Parathyroid adenoma (tissue), 2 donors: ENCODE measurements around the gene CCDC17.

Experiments
- H2AFZ ChIP-seq: fragments of 300-600 bp; sonication (generic); one replicate; pipeline ENCODE4 v1.7.0; 2017; ENCODE audit warnings: antibody characterized with exemption, mild to moderate bottlenecking
- H3K27ac ChIP-seq: fragments of 300-600 bp; sonication (generic); one replicate; pipeline ENCODE4 v1.7.0; 2017
- H3K27me3 ChIP-seq: fragments of 300-600 bp; sonication (generic); one replicate; pipeline ENCODE4 v1.7.0; 2017; ENCODE audit warnings: low read length; ENCODE audit not compliant: control insufficient read depth, insufficient read depth
- H3K36me3 ChIP-seq: fragments of 300-600 bp; sonication (generic); one replicate; pipeline ENCODE4 v1.7.0; 2017; ENCODE audit warnings: low read length; ENCODE audit not compliant: control insufficient read depth, insufficient read depth
- H3K4me1 ChIP-seq: fragments of 300-600 bp; sonication (generic); one replicate; pipeline ENCODE4 v1.7.0; 2017; ENCODE audit warnings: control low read depth
- H3K4me2 ChIP-seq: fragments of 300-600 bp; sonication (generic); one replicate; pipeline ENCODE4 v1.7.0; 2017; ENCODE audit warnings: low read length
- H3K4me3 ChIP-seq: fragments of 300-600 bp; sonication (generic); one replicate; pipeline ENCODE4 v1.7.0; 2017; ENCODE audit warnings: low read depth, low read length
- H3K79me2 ChIP-seq: fragments of 300-600 bp; sonication (generic); one replicate; pipeline ENCODE4 v1.7.0; 2017; ENCODE audit warnings: control low read depth
- H3K9ac ChIP-seq: fragments of 300-600 bp; sonication (generic); one replicate; pipeline ENCODE4 v1.7.0; 2017; ENCODE audit warnings: mild to moderate bottlenecking
- H3K9me3 ChIP-seq: fragments of 300-600 bp; sonication (generic); one replicate; pipeline ENCODE4 v1.7.0; 2017; ENCODE audit warnings: low read length; ENCODE audit not compliant: control insufficient read depth
- TF ChIP-seq, protein P1 (sequence below): fragments of 300-600 bp; sonication (generic); IDR thresholded peaks from one replicate; pipeline ENCODE4 v1.7.0; 2017; ENCODE audit warnings: antibody characterized with exemption, mild to moderate bottlenecking
- donor health status: primary hyperparathyroidism.

Gene CCDC17

DNA sequence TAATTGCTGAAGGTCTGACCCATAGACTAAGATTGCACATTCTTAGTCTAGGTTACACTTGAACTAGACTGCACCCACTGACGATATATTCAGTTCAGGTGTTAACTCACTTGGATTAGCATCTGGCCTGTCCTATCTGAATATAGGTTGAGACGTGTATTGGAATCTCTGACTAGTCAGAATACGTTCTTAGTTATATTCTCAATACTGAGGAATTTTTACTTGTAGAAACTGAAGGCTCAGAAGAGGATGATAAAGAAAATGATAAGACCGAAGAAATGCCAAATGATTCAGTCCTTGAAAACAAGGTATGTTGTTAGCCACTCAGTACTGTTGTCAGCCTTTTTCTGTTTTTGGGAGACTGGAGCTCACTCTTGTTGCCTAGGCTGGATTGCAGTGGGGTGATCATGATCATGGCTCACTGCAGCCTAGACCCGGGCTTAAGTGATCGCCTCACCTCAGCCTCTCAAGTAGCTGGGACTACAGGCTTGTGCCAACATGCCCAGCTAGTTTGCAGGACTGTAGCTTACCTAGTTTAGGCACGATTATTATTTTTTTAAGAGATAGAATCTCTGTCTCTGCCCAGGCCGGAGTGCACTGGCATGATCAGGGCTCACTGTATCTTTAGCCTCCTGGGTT lies 10.8 kb downstream of the CCDC17 start:
- TF ChIP-seq, protein P1, sequence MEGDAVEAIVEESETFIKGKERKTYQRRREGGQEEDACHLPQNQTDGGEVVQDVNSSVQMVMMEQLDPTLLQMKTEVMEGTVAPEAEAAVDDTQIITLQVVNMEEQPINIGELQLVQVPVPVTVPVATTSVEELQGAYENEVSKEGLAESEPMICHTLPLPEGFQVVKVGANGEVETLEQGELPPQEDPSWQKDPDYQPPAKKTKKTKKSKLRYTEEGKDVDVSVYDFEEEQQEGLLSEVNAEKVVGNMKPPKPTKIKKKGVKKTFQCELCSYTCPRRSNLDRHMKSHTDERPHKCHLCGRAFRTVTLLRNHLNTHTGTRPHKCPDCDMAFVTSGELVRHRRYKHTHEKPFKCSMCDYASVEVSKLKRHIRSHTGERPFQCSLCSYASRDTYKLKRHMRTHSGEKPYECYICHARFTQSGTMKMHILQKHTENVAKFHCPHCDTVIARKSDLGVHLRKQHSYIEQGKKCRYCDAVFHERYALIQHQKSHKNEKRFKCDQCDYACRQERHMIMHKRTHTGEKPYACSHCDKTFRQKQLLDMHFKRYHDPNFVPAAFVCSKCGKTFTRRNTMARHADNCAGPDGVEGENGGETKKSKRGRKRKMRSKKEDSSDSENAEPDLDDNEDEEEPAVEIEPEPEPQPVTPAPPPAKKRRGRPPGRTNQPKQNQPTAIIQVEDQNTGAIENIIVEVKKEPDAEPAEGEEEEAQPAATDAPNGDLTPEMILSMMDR: no peak
- Histone ChIP-seq H2AFZ (no peak overlapping the region), H3K4me3 (no peak overlapping the region), H3K27me3 (no peaks in the 10 kb centered on the region), H3K36me3 (no peaks in the 10 kb centered on the region), H3K9me3 (no peaks in the 10 kb centered on the region), H3K27ac (no peak overlapping the region), H3K4me2 (no peak overlapping the region), H3K4me1 (no peaks in the 10 kb centered on the region), H3K9ac (no peak overlapping the region), H3K79me2 (no peaks in the 10 kb centered on the region)

DNA sequence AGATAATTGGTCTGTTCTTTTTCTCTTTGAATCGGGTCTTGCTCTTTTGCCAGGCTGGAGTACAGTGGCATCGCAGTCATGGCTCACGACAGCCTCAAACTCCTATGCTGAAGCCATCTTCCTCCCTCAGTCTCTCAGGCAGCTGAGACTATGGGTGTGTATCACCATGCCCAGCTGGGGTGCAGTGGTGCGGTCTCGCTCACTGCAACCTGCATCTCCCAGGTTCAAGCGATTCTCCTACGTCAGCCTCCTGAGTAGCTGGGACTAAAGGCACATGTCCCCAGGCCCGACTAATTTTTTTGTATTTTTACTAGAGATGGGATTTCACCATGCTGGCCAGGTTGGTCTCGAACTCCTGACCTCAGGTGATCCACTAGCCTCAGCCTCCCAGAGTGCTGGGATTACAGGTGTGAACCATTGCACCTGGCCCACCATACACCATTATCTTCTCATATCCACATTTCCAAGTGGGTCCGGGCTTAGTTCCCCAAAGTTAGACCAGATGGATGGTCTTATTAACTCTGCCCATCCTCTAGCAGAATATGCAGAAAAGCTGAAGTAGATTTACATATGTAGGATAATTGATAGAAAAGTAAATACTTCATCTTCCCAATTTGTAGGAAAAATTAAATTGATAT lies 13.1 kb downstream of the CCDC17 start:
- H3K4me3 ChIP-seq: no peak overlapping the region
- TF ChIP-seq, protein P1: no peak
- no peaks in the 10 kb centered on the region for H3K27me3 ChIP-seq
- no peaks in the 10 kb centered on the region for H3K36me3 ChIP-seq
- H3K79me2 ChIP-seq: no peaks in the 10 kb centered on the region
- no peak overlapping the region for H2AFZ ChIP-seq
- no peaks in the 10 kb centered on the region for H3K4me1 ChIP-seq
- no peak overlapping the region for H3K27ac ChIP-seq
- H3K9me3 ChIP-seq: no peaks in the 10 kb centered on the region
- no peak overlapping the region for H3K4me2 ChIP-seq
- H3K9ac ChIP-seq: no peak overlapping the region

DNA sequence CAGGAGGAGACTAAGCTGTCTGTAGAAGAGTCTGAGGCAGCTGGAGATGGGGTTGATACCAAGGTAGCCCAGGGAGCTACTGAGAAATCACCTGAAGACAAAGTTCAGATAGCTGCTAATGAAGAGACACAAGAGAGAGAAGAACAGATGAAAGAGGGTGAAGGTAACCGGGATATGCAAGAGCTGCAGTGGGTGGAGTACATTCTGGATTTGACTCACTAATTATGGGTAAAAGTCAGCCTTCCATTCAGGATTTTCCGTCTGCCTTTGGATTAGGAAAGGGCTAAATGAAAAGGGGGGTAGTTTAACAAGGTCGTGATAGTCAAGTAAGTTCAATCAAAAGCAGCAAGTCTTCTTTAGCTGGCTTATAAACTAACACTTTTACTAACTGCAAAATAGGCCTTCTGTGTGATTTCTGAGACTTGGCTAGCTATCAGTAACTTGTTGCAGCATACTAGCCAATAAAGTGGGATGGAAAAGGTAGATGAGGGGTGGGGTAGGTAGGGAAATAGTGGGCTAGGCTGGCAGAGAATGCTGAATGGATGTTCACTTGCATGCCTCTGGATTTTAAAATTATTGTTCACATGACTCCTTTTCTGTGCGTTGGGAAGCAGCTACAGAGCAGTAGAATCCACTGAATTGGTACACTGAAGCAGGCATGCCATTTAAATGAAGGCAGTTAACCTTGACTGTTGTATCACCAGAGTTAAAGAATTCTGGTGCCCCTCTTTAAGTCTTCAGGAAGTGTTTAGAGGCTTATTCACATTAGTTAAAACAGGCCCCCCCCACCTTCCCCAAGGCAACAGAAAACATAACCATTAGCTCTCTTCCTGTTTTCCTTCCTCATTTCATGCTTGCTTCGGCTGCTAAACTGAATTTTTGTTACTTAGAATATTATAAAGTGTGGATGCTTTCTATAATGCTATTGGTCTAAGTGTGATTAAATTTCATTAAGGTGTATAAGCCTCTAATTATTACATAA lies 15.4 kb downstream of the CCDC17 start:
- Histone ChIP-seq H3K9me3 (no peaks in the 10 kb centered on the region), H2AFZ (no peak overlapping the region), H3K36me3 (no peaks in the 10 kb centered on the region), H3K9ac (no peak overlapping the region), H3K27ac (no peak overlapping the region), H3K79me2 (no peaks in the 10 kb centered on the region), H3K4me1 (no peaks in the 10 kb centered on the region), H3K27me3 (no peaks in the 10 kb centered on the region), H3K4me3 (no peak overlapping the region), H3K4me2 (no peak overlapping the region)
- TF ChIP-seq, protein P1: no peak

DNA sequence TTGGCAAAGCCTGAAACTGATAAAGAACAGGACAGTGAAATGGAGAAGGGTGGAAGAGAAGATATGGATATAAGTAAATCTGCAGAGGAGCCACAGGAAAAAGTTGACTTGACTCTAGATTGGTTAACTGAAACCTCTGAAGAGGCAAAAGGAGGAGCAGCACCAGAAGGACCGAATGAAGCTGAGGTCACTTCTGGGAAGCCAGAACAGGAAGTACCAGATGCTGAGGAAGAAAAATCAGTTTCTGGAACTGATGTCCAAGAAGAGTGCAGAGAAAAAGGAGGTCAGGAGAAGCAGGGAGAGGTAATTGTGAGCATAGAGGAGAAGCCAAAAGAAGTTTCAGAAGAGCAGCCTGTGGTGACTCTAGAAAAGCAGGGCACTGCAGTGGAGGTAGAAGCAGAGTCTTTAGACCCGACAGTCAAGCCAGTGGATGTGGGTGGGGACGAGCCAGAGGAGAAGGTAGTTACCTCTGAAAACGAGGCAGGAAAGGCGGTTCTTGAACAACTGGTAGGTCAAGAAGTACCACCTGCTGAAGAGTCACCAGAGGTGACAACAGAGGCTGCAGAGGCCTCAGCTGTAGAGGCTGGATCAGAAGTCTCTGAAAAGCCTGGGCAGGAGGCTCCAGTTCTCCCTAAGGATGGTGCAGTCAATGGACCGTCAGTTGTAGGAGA lies 16.3 kb downstream of the CCDC17 start:
- Histone ChIP-seq H3K9ac (no peak overlapping the region), H3K79me2 (peaks cover 5% of the 10 kb centered on the region), H3K4me2 (no peak overlapping the region), H3K4me1 (no peaks in the 10 kb centered on the region), H3K36me3 (no peaks in the 10 kb centered on the region), H3K27me3 (no peaks in the 10 kb centered on the region), H2AFZ (no peak overlapping the region), H3K4me3 (no peak overlapping the region), H3K27ac (no peak overlapping the region), H3K9me3 (no peaks in the 10 kb centered on the region)
- TF ChIP-seq, protein P1: no peak
